ENCODE measurements around the gene SYNM. TPM values are rescaled to one million over a fixed set of nuclear protein-coding genes. Genes with fewer than 3 reads are reported as not detected.

SYNM gene
- total and polyA plus RNA-seq, 2 of the 8 experiments (the other 6 are each of a cell fraction or from before 2014, with no cell fraction given): 0.89 to 2.0 TPM

- H4K5ac ChIP-seq (ENCODE audit: insufficient read length, low read depth, low read length): no peak overlapping the region
- H3K27ac ChIP-seq (ENCODE audit: low read depth, low read length): no peak overlapping the region
- no peak overlapping the region for H3K56ac ChIP-seq (replicated peaks; ENCODE audit: insufficient read length, low read depth, low read length)
- no peak overlapping the region for H2BK120ac ChIP-seq (replicated peaks; ENCODE audit: low read depth, low read length)
- TF ChIP-seq SRF (IDR thresholded peaks at IDR 0.05; ENCODE audit: low read depth, low read length) (no peak), ASH2L (IDR thresholded peaks at IDR 0.05; ENCODE audit: low read length) (no peak), SIN3A (conservative IDR thresholded peaks at IDR 0.05 in 1 of 2, IDR thresholded peaks at IDR 0.05 in 1 of 2; ENCODE audit: low read depth in 1 of 2, low read length in 2 of 2) (no peak), JUND (IDR thresholded peaks at IDR 0.05; ENCODE audit: low read length) (no peak)
- peaks cover 0 to 8% of the 10 kb centered on the region in 2 experiments for H4K20me1 ChIP-seq (replicated peaks in 1 of 2; ENCODE audit: control insufficient read depth in 1 of 2, insufficient read depth in 2 of 2, low read length in 2 of 2)
- H3K4me3 ChIP-seq (ENCODE audit: extremely low read depth in 1 of 4, insufficient read depth in 2 of 4, low read depth in 3 of 4, low read length in 4 of 4): no peak overlapping the region
- H3K79me1 ChIP-seq (ENCODE audit: low read depth, low read length): no peaks in the 10 kb centered on the region
- no peak overlapping the region for H2BK20ac ChIP-seq (ENCODE audit: low read length)
- FAIRE-seq (no peak), DNase-seq (ENCODE audit: low read depth in 1 of 2, low spot score in 2 of 2) (no peak)
- H3K23me2 ChIP-seq (ENCODE audit: low read depth, low read length): peaks cover 13% of the 10 kb centered on the region; the same call in 1 of the 2 replicates
- H2BK15ac ChIP-seq (ENCODE audit: low read length): no peak overlapping the region
- peaks cover 16 to 30% (median 27%) of the 10 kb centered on the region in 4 experiments for H3K27me3 ChIP-seq (replicated peaks in 1 of 4; ENCODE audit: control insufficient read depth in 3 of 4, extremely low read depth in 1 of 4, insufficient read depth in 3 of 4, low read length in 3 of 4)
- no peak overlapping the region for H2AFZ ChIP-seq (ENCODE audit: low read length)
- no peak overlapping the region for H4K8ac ChIP-seq (ENCODE audit: extremely low read depth, insufficient read depth, low read length)
- no peak overlapping the region for H3K4ac ChIP-seq (replicated peaks; ENCODE audit: insufficient read length, low read depth, low read length)
- no peaks in the 10 kb centered on the region for H3K79me2 ChIP-seq (ENCODE audit: control insufficient read depth in 1 of 2, insufficient read depth in 2 of 2, low read length in 2 of 2)
- no peak overlapping the region for H3K9ac ChIP-seq (replicated peaks in 1 of 4; ENCODE audit: extremely low read depth in 1 of 4, low read depth in 3 of 4, low read length in 3 of 4)
- 94% methylated on average over 5 of the region's 5 CpGs; no CpG with 5 or more reads in 1 of the 2 experiments for WGBS, 2 experiments (ENCODE audit: extremely low coverage in 1 of 2, insufficient coverage in 1 of 2, insufficient read length in 1 of 2, insufficient replicate concordance in 2 of 2, low coverage in 1 of 2, low lambda C conversion rate in 2 of 2, missing lambda C conversion rate in 1 of 2)
- no peak overlapping the region for H3K14ac ChIP-seq (ENCODE audit: insufficient read length)
- H4K91ac ChIP-seq (replicated peaks; ENCODE audit: insufficient read length, low read length): no peak overlapping the region
- H3K9me3 ChIP-seq (ENCODE audit: insufficient read depth in 2 of 2, low read depth in 1 of 2, low read length in 1 of 2): no peaks in the 10 kb centered on the region
- no peak overlapping the region for H2AK5ac ChIP-seq (ENCODE audit: low read depth, low read length)
- no peak overlapping the region for H3K4me2 ChIP-seq (ENCODE audit: insufficient read depth in 1 of 2, low read depth in 2 of 2, low read length in 2 of 2)
- POLR2A ChIA-PET (ENCODE audit: partially characterized antibody): interaction anchor here (1.0 to 1.9 kb wide), 2 partner anchors 8 to 10 kb away, joined by 3 to 6 read pairs; no protein-coding TSS in a partner anchor
- CTCF ChIA-PET (ENCODE audit: partially characterized antibody): interaction anchor here (0.7 to 2.9 kb wide), 6 partner anchors 8 to 105 kb away, joined by 3 to 19 read pairs (median 4); no protein-coding TSS in a partner anchor
- no peak overlapping the region for H3K23ac ChIP-seq (ENCODE audit: insufficient read length)
- H3K4me1 ChIP-seq (replicated peaks in 1 of 4; ENCODE audit: control insufficient read depth in 3 of 4, insufficient read depth in 4 of 4, low read length in 3 of 4): peaks cover 0 to 2% (median 1%) of the 10 kb centered on the region in 4 experiments; a peak in 1 of 7 replicates
- H3K36me3 ChIP-seq (ENCODE audit: control insufficient read depth in 2 of 4, insufficient read depth in 4 of 4, low read length in 3 of 4): no peaks in the 10 kb centered on the region
- no peak overlapping the region for H2BK12ac ChIP-seq (ENCODE audit: low read depth, low read length)
- no peak overlapping the region for H2BK5ac ChIP-seq (ENCODE audit: low read depth, low read length)
- no peak overlapping the region for H3K18ac ChIP-seq (ENCODE audit: extremely low read depth, low read length)
Measured at GRCh38 chr15:99108993-99109392, 4.1 kb downstream of the SYNM start.
